Activated gamma-delta T cell (primary cell): ENCODE results near the gene LRIF1.
"Not testable (repeated sequence)": the region's sequence is repeated elsewhere in the genome, so short reads cannot be mapped to it uniquely, and the experiment has no call there.

Experiments
- DNase-seq: peaks from one replicate; lab custom pipeline; 2025; lab: John Stamatoyannopoulos, UW

Gene LRIF1

DNA sequence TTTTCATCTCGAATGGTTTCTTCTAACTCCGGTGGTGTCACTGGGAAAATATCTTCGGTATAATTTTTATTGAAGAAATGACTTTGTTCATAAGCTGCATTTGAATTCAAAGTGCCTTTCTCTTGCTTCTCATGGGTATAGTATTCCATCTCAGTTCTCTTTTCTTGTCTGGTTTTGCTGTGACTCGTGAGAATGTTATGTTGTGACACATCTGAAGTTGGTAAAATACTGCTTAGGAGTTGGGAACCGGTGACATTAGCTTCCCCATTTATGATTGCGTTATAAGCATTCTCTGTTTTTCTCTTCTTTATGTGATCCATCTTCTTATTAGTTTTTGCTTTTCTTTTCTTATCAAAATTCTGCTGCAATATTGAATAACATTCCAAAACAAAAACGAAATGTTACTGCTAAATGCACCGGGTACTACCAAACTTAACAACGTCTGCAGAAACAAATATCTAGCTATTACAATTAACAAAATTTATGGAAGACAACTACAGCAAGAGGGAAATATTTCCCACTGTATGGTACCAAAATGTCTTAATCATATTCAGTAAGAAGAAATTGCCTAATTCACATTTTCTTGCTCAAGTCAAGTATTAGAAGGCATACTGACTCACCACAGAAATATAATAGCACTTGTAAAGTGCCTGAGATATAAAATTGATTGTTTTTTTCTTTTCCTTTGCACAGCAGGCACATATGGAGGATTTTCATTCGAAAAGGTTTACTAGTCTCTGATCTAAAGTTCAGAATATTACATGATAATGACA lies 15.5 kb downstream of the LRIF1 start:
- DNase-seq = no peak

GRCh38 chr1:110945626-110946025 lies 18.1 kb downstream of the LRIF1 start:
- DNase-seq = no peak

DNA sequence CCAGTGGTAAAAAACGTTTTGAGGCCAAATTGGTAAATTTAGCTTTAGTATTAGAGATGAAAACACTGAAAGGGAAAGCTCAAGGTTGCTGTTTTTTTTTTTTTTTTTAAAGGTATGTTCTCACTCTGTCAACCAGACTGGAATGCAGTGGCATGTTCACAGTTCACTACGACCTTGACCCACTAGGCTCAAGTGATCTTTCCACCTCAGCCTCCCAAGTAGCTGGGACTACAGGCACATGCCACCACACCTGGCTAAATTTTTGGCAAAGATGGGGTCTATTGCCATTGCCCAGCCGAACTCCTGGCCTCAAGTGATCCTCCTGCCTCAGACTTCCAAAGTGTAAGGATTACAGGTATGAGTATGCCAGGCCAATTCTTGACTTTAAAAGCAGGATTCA lies 18.9 kb downstream of the LRIF1 start:
- DNase-seq = no peak

DNA sequence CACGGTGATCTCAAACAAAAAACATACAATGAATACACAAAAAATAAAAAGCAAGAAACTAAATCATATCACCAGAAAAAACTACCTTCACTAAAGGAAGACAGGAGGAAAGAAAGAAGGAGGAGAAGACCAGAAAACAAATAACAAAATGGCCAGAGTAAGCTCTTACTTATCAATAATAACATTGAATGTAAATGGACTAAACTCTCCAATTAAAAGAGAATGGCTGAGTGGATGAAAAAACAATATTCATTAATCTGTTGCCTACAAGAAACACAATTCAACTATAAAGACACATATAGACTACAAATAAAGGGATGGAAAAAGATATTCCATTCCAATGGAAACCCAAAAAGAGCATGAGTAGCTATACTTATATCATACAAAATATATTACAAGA lies 27.2 kb downstream of the LRIF1 start:
- no peak for DNase-seq

DNA sequence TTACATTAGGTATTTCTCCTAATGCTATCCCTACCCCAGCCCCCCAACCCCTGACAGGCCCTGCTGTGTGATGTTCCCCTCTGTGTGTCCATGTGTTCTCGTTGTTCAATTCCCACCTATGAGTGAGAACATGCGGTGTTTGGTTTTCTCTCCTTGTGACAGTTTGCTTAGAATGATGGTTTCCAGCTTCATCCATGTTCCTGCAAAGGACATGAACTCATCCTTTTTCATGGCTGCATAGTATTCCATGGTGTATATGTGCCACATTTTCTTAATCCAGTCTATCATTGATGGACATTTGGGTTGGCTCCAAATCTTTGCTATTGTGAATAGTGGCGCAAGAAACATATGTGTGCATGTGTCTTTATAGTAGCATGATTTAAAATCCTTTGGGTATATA lies 32.6 kb downstream of the LRIF1 start:
- DNase-seq = not testable (repeated sequence)

GRCh38 chr1:110928904-110929303 lies 34.8 kb downstream of the LRIF1 start:
- DNase-seq = no peak

GRCh38 chr1:110928191-110928590 lies 35.5 kb downstream of the LRIF1 start:
- no peak for DNase-seq

DNA sequence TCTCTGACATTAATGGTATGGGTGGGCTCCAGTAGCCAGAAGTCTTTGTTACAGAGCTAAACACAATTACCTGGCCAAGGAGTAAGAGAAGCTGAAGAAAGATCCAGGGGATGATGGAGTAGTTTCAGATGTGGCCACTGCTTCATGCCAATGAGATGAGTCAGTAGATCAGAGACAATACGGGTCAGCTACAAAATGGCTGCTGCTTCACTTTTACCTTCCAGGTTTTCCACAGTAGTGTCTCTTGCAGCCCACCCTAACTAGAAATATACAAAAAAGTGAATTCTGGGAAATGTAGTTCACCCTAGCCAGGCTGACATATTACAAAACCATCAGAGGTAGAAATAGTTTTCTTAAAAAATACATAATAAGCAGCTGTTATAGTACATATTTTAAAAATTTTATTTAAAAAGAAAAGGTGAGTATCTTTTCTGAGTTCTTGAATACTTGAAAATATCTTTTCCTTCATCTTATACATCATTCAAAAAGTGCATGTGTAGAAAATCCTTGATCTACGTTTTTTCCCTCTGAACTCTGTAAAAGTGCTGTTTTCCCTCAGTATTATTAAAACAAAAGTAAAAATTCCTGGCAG lies 36.1 kb downstream of the LRIF1 start:
- no peak for DNase-seq

- no peak for DNase-seq
Measured at GRCh38 chr1:110921953-110922352, 41.8 kb downstream of the LRIF1 start.

- no peak for DNase-seq
Measured at GRCh38 chr1:110918016-110918415, 45.7 kb downstream of the LRIF1 start.

- DNase-seq = no peak
Measured at GRCh38 chr1:110916669-110917306, 46.9 kb downstream of the LRIF1 start.

DNA sequence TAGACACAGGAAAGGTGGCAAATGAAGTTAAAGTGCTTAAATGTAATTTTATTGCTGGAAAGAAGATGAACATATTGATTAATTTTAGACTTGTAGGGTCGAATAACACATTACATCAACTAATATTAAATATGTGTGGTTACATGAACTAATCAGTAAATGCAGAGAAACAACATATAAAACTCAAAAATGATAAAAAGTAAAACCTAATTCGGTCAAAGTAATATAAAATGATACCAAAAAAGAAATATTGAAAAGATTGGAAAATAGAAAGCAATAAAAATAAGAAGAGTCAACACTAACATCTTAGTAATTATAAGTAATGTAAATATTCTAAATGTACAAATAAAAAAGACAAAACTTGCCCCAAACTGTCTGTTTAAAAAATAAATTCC lies 47.5 kb downstream of the LRIF1 start:
- DNase-seq = no peak

DNA sequence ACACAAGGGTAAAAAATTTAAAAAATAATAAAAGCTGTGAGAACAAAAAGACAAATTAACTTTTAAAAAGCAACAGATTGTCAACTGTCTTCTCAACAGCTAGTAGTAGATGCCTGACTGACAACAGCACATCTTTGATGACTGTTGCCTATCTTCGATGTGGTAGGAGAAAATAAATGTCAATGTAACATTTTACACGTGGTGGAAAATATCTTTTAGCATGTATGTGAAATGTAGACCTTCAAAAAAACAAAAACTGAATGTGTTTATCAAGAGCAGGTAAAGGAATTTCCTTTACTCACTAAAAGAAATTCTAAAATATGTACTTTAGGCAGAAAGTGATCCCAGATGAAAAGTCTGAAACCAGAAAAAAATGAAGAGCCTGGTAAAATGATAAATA lies 47.9 kb downstream of the LRIF1 start:
- no peak for DNase-seq

DNA sequence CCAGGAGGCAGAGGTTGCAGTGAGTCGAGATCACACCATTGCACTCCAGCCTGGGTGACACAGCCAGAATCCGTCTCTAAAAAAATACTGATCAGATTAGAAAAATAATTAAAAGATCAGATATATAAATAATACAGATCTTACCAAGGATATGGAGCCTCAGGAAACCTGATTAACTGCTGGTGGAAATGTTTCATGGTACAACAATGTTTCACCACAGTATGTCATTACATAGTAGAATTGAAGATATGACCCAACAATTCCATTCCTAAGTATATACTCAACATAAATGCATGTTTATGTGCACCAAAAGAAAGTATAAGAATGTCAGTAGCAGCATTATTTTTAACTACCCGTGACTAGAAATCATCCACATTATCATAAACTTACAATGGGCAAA lies 49.0 kb downstream of the LRIF1 start:
- DNase-seq = no peak

DNA sequence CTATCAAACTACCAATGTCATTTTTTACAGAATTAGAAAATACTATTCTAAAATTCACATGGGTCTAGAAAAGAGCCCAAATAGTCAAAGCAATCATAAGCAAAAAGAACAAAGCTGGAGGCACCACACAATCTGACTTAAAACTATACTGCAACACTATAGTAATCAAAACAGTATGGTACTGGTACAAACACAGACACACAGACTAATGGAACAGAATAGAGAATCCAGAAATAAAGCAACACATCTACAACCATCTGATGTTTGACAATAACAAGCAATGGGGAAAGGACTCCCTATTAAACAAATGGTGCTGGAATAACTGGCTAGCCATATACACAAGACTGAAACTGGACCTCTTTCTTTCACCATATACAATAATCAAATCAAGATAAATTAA lies 50.9 kb downstream of the LRIF1 start:
- DNase-seq = no peak

GRCh38 chr1:110903853-110904500 lies 59.7 kb downstream of the LRIF1 start:
- no peak for DNase-seq

DNA sequence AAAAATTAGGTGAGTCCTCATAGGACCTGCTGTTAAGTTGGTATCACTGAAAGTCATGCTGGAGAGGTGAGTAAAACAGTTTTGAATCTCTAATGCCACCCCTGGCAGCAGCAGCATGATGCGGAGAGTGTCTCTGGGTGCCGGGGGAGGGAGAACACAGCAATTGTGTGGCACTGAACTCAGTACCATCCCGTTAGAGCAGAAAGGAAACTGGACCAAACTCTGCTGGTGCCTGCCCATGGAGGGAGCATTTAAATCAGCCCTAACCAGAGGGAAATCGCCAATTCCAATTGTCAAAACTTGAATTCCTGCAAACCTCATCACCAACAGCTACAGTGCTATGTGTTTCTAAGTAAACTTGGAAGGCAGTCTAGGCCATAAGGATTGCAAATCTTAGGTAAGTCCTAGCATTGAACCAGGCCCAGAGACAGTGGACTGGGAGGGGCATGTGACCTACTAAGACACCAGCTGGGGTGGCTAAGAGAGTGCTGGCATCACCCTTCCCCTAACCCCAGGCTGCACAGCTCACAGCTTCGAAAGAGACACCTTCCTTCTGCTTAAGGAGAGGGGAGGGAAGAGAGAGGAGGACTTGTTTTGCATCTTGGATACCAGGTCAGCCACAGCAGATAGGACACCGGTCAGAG lies 60.8 kb downstream of the LRIF1 start:
- no peak for DNase-seq

DNA sequence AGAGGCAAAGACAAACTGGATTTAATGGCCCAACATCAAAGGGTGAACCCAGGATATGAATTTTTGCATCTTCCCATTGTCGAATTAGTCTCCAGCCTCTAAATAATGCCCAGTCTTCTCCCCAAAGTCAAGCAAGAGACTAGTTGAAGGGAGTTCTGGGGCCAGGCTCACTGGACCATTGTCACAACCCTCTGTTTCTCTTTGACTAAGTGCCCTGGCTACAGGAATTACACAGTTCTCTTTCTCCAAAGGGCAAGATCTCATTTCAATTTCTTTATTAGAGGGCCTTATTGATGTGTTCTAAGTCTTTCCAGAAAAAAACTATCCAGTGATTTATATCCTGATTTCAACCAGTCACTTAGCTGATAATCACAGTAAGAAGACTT lies 64.3 kb downstream of the LRIF1 start:
- no peak for DNase-seq

- DNase-seq = no peak
Measured at GRCh38 chr1:110898734-110899457, 64.8 kb downstream of the LRIF1 start.

GRCh38 chr1:110897681-110898080 lies 66.0 kb downstream of the LRIF1 start:
- no peak for DNase-seq
